Muscle layer of colon (tissue), 2 donors: ENCODE data around the gene SORT1.
"Not testable (repeated sequence)": the region's sequence is repeated elsewhere in the genome, so short reads cannot be mapped to it uniquely, and the experiment has no call there.

ENCODE experiments used
- H3K27ac ChIP-seq: one replicate; pipeline ENCODE4 v1.7.0; 2013; ENCODE audit warnings: low read depth, mild to moderate bottlenecking, low read length, moderate library complexity
- H3K27me3 ChIP-seq, 2 donors: one replicate each; pipeline ENCODE4 v1.7.0; 2013; ENCODE audit warnings: low read length in 2 of 2, mild to moderate bottlenecking in 2 of 2; ENCODE audit not compliant: insufficient read depth in 2 of 2, control insufficient read depth in 1 of 2
- H3K36me3 ChIP-seq: one replicate; pipeline ENCODE4 v1.7.0; 2013; ENCODE audit warnings: mild to moderate bottlenecking, low read length; ENCODE audit not compliant: insufficient read depth
- H3K4me1 ChIP-seq: one replicate; pipeline ENCODE4 v1.7.0; 2013; ENCODE audit warnings: mild to moderate bottlenecking, low read length; ENCODE audit not compliant: insufficient read depth
- H3K4me3 ChIP-seq, 2 donors: one replicate each; pipeline ENCODE4 v1.7.0; 2013; ENCODE audit warnings: low read length in 2 of 2, low read depth in 1 of 2, mild to moderate bottlenecking in 1 of 2, moderate library complexity in 1 of 2
- H3K9ac ChIP-seq: one replicate; pipeline ENCODE4 v1.7.0; 2013; ENCODE audit warnings: low read length
- H3K9me3 ChIP-seq: one replicate; pipeline ENCODE4 v1.7.0; 2013; ENCODE audit warnings: mild to moderate bottlenecking, low read length
- donor health status: abdominal sarcoma.
- donor health status: Adenocarcinoma of cecum.

SORT1 gene

GRCh38 chr1:109322974-109323373 lies 74.7 kb downstream of the SORT1 start:
- no peak overlapping the region for H3K9ac ChIP-seq
- no peaks in the 10 kb centered on the region for H3K4me1 ChIP-seq
- H3K36me3 ChIP-seq: peaks cover 62% of the 10 kb centered on the region
- H3K9me3 ChIP-seq: no peaks in the 10 kb centered on the region
- H3K4me3 ChIP-seq: no peak overlapping the region
- no peaks in the 10 kb centered on the region for H3K27me3 ChIP-seq
- H3K27ac ChIP-seq: no peak overlapping the region

GRCh38 chr1:109319114-109319513 lies 78.6 kb downstream of the SORT1 start:
- Histone ChIP-seq H3K4me3 (no peak overlapping the region), H3K9me3 (no peaks in the 10 kb centered on the region), H3K36me3 (peaks cover 65% of the 10 kb centered on the region), H3K4me1 (no peaks in the 10 kb centered on the region), H3K27me3 (no peaks in the 10 kb centered on the region), H3K9ac (no peak overlapping the region), H3K27ac (no peak overlapping the region)

- Histone ChIP-seq H3K27ac (no peak overlapping the region), H3K36me3 (peaks cover 57% of the 10 kb centered on the region)
Observed at GRCh38 chr1:109316506-109316905, 81.2 kb downstream of the SORT1 start.

GRCh38 chr1:109315288-109315687 lies 82.4 kb downstream of the SORT1 start:
- no peaks in the 10 kb centered on the region for H3K27me3 ChIP-seq
- no peaks in the 10 kb centered on the region for H3K4me1 ChIP-seq
- no peaks in the 10 kb centered on the region for H3K9me3 ChIP-seq
- peaks cover 45% of the 10 kb centered on the region for H3K36me3 ChIP-seq
- H3K27ac ChIP-seq: no peak overlapping the region
- H3K4me3 ChIP-seq: no peak overlapping the region
- H3K9ac ChIP-seq: no peak overlapping the region

More at GRCh38 chr1:109316506-109316905, 81.2 kb downstream of the SORT1 start:
- no peaks in the 10 kb centered on the region for H3K9me3 ChIP-seq
- H3K4me3 ChIP-seq: no peak overlapping the region
- H3K27me3 ChIP-seq: no peaks in the 10 kb centered on the region
- H3K9ac ChIP-seq: no peak overlapping the region
- H3K4me1 ChIP-seq: no peaks in the 10 kb centered on the region

GRCh38 chr1:109314795-109315194 lies 82.9 kb downstream of the SORT1 start:
- Histone ChIP-seq H3K27me3 (no peaks in the 10 kb centered on the region), H3K36me3 (peaks cover 41% of the 10 kb centered on the region), H3K9me3 (no peaks in the 10 kb centered on the region), H3K4me1 (no peaks in the 10 kb centered on the region), H3K4me3 (no peak overlapping the region), H3K9ac (no peak overlapping the region), H3K27ac (no peak overlapping the region)

- no peak overlapping the region for H3K4me3 ChIP-seq
- H3K36me3 ChIP-seq: peaks cover 32% of the 10 kb centered on the region
- no peaks in the 10 kb centered on the region for H3K9me3 ChIP-seq
- no peak overlapping the region for H3K27ac ChIP-seq
- no peaks in the 10 kb centered on the region for H3K27me3 ChIP-seq
- H3K9ac ChIP-seq: no peak overlapping the region
- H3K4me1 ChIP-seq: no peaks in the 10 kb centered on the region
Observed at GRCh38 chr1:109312978-109313775, 84.5 kb downstream of the SORT1 start.

- Histone ChIP-seq H3K27ac (no peak overlapping the region), H3K36me3 (peaks cover 24% of the 10 kb centered on the region), H3K9ac (no peak overlapping the region), H3K4me1 (no peaks in the 10 kb centered on the region), H3K9me3 (no peaks in the 10 kb centered on the region), H3K27me3 (no peaks in the 10 kb centered on the region), H3K4me3 (no peak overlapping the region)
Observed at GRCh38 chr1:109312246-109312645, 85.5 kb downstream of the SORT1 start.

- Histone ChIP-seq H3K27me3 (no peaks in the 10 kb centered on the region), H3K9me3 (no peaks in the 10 kb centered on the region), H3K9ac (no peak overlapping the region), H3K4me3 (no peak overlapping the region), H3K36me3 (peaks cover 12% of the 10 kb centered on the region), H3K4me1 (no peaks in the 10 kb centered on the region), H3K27ac (no peak overlapping the region)
Observed at GRCh38 chr1:109309347-109309746, 88.4 kb downstream of the SORT1 start.

- no peaks in the 10 kb centered on the region for H3K27me3 ChIP-seq
- H3K36me3 ChIP-seq: no peaks in the 10 kb centered on the region
- H3K4me1 ChIP-seq: no peaks in the 10 kb centered on the region
- no peak overlapping the region for H3K9ac ChIP-seq
- H3K27ac ChIP-seq: no peak overlapping the region
- H3K4me3 ChIP-seq: no peak overlapping the region
- no peaks in the 10 kb centered on the region for H3K9me3 ChIP-seq
Observed at GRCh38 chr1:109307274-109308021, 90.3 kb downstream of the SORT1 start.

GRCh38 chr1:109306832-109307273 lies 90.9 kb downstream of the SORT1 start, which contains the start of gene MYBPHL:
Gene MYBPHL (minus strand): TSS chr1:109307011. CDS start chr1:109306991, 20 bp downstream.
- H3K36me3 ChIP-seq: no peaks in the 10 kb centered on the region
- H3K9me3 ChIP-seq: no peaks in the 10 kb centered on the region
- H3K9ac ChIP-seq: no peak within 1 kb of the TSS
- no peak within 1 kb of the TSS for H3K4me3 ChIP-seq
- H3K27ac ChIP-seq: no peak within 1 kb of the TSS
- no peaks in the 10 kb centered on the region for H3K4me1 ChIP-seq
- no peaks in the 10 kb centered on the region for H3K27me3 ChIP-seq

GRCh38 chr1:109305991-109306390 lies 91.7 kb downstream of the SORT1 start:
- not testable (repeated sequence) for H3K27ac ChIP-seq, H3K27me3 ChIP-seq, H3K9ac ChIP-seq, H3K4me1 ChIP-seq, H3K4me3 ChIP-seq, H3K9me3 ChIP-seq, H3K36me3 ChIP-seq
